ENCODE results near the gene AOC2.

GRCh38 chr17:42795061-42795460, 49.3 kb upstream of the AOC2 start:
- TF ChIP-seq GTF2F1 (IDR thresholded peaks at IDR 0.05; ENCODE audit: borderline replicate concordance, low read depth, low read length) (no peak), GABPA (IDR thresholded peaks at IDR 0.05; ENCODE audit: borderline replicate concordance, insufficient read depth, low read length) (no peak), CTCF (IDR thresholded peaks at IDR 0.05; ENCODE audit: control extremely low read depth in 1 of 3, insufficient read depth in 1 of 3, low read depth in 1 of 3, low read length in 3 of 3) (no peak), CBX5 (IDR thresholded peaks at IDR 0.05; ENCODE audit: low read depth, low read length) (no peak), MAX (IDR thresholded peaks at IDR 0.05) (no peak), YY1 (IDR thresholded peaks at IDR 0.05; ENCODE audit: low read depth, low read length) (no peak), USF2 (IDR thresholded peaks at IDR 0.05; ENCODE audit: low read length) (no peak), HDAC6 (IDR thresholded peaks at IDR 0.05; ENCODE audit: low read depth, low read length) (no peak), POLR2A (IDR thresholded peaks at IDR 0.05; ENCODE audit: control extremely low read depth in 1 of 2, low read depth in 2 of 2, low read length in 2 of 2) (no peak), CBX8 (IDR thresholded peaks at IDR 0.05; ENCODE audit: borderline replicate concordance, low read depth, low read length) (no peak)
